Stimulated activated CD4-positive, alpha-beta T cell treated with anti-CD3 and anti-CD28 coated beads, Interleukin-15, amount 100 ng/mL, for 48 hours (primary cell): ENCODE results near the gene CSF2.
"Not testable (repeated sequence)": the region's sequence is repeated elsewhere in the genome, so short reads cannot be mapped to it uniquely, and the experiment has no call there.

Experiments
- DNase-seq, 2 donors: peaks; one replicate each; pipeline ENCODE4 v3.0.0-alpha.2; 2020; ENCODE audit warnings: low read depth in 2 of 2

CSF2 gene

DNA sequence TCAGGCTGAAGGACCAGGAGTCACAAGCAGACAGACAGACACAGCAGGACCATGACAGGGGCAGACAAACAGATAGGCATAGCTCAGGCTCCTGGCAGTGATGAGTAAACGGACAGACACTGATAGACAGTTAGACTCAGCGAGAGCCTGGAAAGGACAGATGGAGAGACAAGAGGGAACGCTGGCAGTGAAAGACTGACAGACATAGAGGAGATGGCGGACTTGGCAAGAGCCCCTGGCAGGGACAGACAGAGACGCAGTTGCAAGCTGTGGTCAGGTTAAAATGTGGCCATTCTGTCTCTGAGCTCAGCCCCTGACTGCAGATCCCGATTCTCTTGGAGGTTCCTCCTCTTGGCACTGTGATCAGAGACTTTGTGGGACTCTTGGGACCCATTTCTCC is 13.6 kb downstream of the CSF2 start:
- DNase-seq = no peak

GRCh38 chr5:132087661-132088060 is 14.1 kb downstream of the CSF2 start:
- no peak for DNase-seq

- no peak for DNase-seq
Measured at GRCh38 chr5:132089363-132089762, 15.8 kb downstream of the CSF2 start.

DNA sequence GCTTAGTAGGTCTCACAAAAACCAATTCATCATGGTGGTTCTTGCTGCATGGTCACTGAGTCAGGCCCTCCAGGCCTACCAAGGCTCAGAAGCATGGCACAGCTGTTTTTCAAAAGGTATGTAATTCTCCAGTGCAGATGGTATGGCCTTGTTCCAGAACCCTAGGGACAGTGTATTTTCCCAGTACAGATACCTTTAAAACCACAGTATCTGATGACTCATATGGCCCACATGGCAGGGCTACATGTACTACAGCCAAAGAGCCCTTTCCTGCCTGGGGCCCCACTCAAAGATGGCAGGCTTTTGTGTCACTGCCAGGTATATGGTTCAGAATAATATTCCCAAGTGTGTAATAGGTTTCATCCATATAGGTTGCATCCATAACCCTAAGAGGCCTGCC is 16.5 kb downstream of the CSF2 start:
- no peak for DNase-seq

DNA sequence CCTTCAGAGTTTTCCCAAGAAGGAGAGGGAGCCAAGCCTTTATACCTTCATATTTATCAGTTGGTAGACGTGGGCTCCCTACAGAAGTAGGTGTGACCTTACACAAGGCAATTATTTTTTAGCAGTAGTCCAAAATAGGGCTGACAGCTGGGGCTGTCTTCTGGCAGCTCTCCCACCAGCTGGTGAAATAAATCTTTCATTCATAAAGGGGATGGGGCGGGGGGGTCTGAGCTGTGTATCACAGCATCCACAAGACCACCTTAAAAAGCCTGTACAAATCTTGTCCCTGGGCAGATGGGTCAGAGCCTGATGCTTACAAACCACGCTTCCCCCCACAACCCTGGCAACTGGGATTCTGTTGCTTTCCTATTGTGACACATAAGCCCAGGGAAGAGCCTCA is 19.7 kb downstream of the CSF2 start:
- no peak for DNase-seq

DNA sequence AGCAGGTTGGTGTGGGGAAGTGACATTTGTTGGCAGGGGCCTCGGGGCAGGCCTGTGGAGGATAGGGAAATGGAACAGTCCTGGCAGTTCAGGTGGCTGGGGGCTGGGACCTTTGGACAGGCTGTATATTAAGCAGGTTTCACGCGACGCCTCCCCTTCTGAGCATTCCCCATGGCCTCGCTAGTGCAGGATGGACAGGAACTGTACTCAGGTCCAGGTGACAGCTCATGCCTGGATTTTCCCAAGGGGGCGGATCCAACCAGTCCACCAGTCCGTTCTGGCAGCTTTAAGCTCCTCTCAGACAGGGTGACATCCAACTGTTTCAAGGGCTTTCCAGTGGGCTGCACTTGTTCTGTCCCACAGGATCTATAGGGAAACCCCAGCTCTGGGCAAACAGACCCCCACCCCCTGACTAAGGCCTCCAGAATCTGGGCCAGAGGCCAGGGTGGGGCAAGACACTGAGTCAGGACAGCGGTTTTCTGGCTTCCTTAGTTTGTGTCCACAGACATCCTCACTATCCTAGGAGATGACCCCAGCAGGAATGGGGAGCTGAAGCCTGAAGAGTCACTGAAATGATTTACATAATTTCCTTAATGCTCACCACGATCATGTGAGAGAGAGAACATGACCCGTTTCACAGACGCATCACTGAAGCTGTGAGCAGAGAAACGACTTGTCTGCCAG is 20.9 kb downstream of the CSF2 start:
- no peak for DNase-seq

GRCh38 chr5:132095077-132095410 is 21.5 kb downstream of the CSF2 start:
- DNase-seq = no peak

- no peak for DNase-seq
Measured at GRCh38 chr5:132095424-132095972, 21.9 kb downstream of the CSF2 start.

DNA sequence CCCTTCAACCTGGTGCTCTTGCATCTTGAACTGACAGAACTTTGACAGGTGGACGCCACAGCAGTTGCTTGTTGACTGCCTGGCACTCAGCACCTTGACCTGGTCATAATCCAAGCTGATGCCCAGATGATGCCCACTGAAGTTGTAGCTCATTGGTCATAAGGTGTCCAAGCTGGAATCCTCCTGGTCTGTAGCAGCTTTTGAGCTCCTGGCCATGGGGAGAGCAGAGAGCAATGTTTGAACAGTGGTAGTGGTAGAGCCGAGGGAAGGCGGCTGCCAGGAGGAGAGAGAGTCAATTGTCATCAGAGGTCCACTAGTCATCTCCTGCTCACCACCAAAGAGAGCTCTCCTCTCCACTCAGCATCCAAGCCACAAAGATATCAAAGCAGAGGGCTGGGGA is 23.3 kb downstream of the CSF2 start:
- no peak for DNase-seq

DNA sequence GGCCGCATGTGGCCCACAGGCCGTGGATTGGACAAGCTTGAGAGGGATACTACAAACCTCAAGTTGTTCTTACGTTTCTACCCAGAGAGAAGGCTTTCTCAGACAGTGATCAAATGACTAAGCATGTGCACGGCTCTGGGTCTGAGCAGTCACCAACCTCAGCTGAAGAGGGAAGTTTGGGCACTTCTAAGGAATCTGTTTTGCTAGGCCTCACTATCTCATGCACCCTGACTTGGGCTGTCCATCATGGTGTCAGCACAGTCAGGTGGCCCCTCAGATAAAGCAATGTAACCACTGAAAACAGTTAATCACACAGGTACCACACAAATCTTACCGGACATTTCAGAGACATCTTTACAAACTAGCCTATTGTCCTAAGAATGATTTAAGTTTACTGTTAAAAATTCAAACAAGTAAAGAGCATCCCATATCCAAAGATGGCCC is 24.6 kb downstream of the CSF2 start:
- peak in 1 of 2 donors; percentile 56 for DNase-seq

GRCh38 chr5:132098621-132099020 is 25.0 kb downstream of the CSF2 start:
- DNase-seq = no peak

GRCh38 chr5:132099076-132099748 is 25.6 kb downstream of the CSF2 start:
- DNase-seq = peak; percentile 65 to 79

- DNase-seq = no peak
Measured at GRCh38 chr5:132099905-132100304, 26.3 kb downstream of the CSF2 start.

- peak in 1 of 2 donors; percentile 58 for DNase-seq
Measured at GRCh38 chr5:132100672-132101261, 27.2 kb downstream of the CSF2 start.

DNA sequence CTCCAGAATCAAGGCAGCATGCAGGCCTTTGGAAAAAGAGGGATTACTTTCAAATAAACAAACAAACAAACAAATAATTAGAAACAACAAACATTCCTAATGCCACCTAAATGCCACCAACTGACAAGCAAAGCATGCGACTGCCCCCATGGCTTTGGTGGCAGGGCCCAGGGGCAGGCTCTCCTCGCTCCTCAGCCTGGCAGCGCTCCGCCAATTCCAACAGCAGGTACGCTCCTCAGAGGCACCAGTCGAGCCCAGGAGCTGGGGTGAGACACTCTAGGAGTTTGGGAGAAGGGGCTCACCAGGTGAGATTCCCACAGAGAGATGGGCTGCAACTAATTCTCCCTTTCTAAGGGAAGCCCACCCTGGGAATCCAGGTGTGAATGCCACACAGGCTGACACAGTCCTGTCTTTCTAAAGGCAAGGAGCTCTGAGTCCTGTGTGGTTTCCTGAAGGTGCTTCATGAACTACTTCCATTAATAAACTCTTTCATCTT is 27.8 kb downstream of the CSF2 start:
- no peak for DNase-seq

DNA sequence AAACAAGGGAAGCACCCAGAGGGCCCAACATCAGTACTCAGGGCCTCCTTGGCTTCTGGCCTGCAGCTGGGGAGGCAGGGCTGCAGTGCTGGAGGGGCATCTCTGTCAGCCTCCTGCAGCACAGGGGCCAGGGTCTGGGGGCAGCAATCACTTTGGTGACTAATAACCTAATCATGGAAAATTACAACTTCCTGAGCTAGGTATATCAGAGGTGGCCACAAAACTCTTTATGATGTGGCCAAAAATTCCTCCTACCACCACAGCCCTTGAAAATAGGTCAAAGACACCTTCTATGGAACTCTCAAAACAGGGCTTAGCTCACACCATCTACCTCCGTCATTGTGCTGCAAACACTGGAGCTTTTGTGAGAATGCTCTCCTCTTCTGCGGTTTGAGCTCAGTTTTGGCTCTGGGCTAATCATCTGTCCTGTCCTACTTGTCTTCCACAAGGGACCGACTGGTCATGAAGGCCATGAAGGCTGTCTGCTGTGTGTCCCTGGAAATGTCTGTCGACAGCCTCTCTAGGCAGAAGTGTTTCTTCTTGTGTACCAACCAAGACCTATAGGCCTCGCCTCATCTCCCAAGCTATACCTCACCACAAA is 28.6 kb downstream of the CSF2 start:
- DNase-seq = no peak

- DNase-seq = no peak
Measured at GRCh38 chr5:132102944-132103331, 29.3 kb downstream of the CSF2 start.

DNA sequence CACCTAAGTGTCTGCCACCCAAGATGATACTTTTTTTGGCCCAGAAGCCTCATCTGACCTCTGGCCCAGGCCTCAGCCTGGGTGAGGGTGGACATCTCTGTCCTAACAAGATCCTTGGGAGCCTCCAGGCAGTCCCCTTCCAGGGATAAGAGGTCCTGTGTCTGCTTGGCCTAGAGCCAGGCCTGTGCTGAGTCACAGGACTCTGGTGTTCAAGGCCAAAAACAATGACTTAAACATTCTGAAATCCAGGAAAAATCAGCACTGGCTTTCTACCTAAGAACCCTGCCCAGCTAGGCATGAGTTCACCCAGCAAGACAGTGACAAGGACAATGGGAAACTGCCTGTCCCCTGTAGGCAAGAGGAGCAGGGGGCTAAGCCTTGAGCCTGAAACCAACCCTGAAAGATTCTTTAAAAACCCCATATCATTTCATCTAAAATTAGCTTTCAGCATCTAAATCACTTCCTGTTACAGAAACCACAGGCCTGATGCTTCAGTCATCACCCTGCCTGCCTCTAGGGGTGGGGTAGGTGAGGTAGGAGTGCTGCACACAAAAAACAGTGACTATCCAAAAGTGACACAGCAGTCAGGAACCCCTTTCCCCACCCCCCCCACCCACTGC is 29.9 kb downstream of the CSF2 start:
- peak; percentile 59 to 69 for DNase-seq

- DNase-seq = no peak
Measured at GRCh38 chr5:132103969-132104391, 30.4 kb downstream of the CSF2 start.

GRCh38 chr5:132104556-132104955 is 31.0 kb downstream of the CSF2 start:
- DNase-seq = no peak

DNA sequence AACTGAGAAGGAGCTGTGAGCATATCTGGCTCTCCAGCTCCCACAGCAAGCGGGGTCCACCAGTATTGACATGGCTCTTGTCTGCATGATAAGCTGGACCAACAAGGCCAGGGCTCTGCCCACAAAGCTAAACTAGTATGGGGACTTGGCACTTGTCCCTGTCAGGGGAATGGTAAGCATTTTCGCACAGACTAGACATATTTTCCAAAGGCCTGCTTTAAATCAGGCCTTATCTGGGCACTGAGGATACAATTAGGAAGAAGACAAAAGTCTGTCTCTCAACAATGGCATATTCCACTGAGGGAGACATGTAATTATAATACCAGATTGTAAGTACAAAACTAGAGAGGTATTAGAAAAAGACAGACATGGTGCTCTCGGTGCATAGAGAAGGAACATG is 32.1 kb downstream of the CSF2 start:
- no peak for DNase-seq

GRCh38 chr5:132108495-132108894 is 34.9 kb downstream of the CSF2 start:
- DNase-seq = not testable (repeated sequence)
